WTC11 (cell line): ENCODE results near the gene LRRC8D. TPM values are rescaled to one million over a fixed set of nuclear protein-coding genes. Genes with fewer than 3 reads are reported as not detected.

Experiments used
- ATAC-seq: fragments of 200-7000 bp; cut with Tn5 transposase; 2 replicates; pipeline ENCODE4 v1.10.0; 2021; ENCODE audit warnings: mild to moderate bottlenecking, moderate library complexity
- CTCF ChIA-PET: fragments of 300-600 bp; sonication (Branson Sonifier 250); formaldehyde crosslinking; loops from one replicate; lab custom pipeline; 2021; ENCODE audit warnings: antibody characterized with exemption; lab: Charles Lee
- POLR2A ChIA-PET: fragments of 350-600 bp; sonication (Branson Sonifier 250); formaldehyde crosslinking; loops from one replicate; lab custom pipeline; 2021; ENCODE audit warnings: antibody characterized with exemption; lab: Charles Lee
- DNase-seq: peaks from one replicate; pipeline ENCODE4 v3.0.0; 2021; ENCODE audit warnings: low spot score
- H3K27ac Mint-ChIP-seq: 2 replicates; pipeline ENCODE4 v1.8.0; 2021; ENCODE audit warnings: mixed read lengths
- H3K27me3 Mint-ChIP-seq: 2 replicates; pipeline ENCODE4 v1.8.0; 2021; ENCODE audit warnings: low read depth, mild to moderate bottlenecking, moderate library complexity, mixed read lengths
- H3K36me3 Mint-ChIP-seq: 2 replicates; pipeline ENCODE4 v1.8.0; 2021; ENCODE audit warnings: mixed read lengths
- H3K4me1 Mint-ChIP-seq: 2 replicates; pipeline ENCODE4 v1.8.0; 2022; ENCODE audit warnings: mixed read lengths
- H3K4me3 Mint-ChIP-seq: 2 replicates; pipeline ENCODE4 v1.8.0; 2021; ENCODE audit warnings: mild to moderate bottlenecking, moderate library complexity, mixed read lengths
- H3K9me3 Mint-ChIP-seq: 2 replicates; pipeline ENCODE4 v1.8.0; 2021; ENCODE audit warnings: mixed read lengths
- GABPB1 ChIP-seq: sonication (generic); formaldehyde crosslinking; IDR thresholded peaks from 2 replicates; pipeline ENCODE4 v1.8.1; 2023; ENCODE audit warnings: mild to moderate bottlenecking, missing genetic modification reagents
- HMGA2 ChIP-seq: fragments of 250-450 bp; sonication (Bioruptor Pico); IDR thresholded peaks from 2 replicates; pipeline ENCODE4 v1.4.0; 2021; ENCODE audit warnings: mild to moderate bottlenecking, moderate library complexity
- HMGXB4 ChIP-seq: sonication (generic); formaldehyde crosslinking; IDR thresholded peaks from 2 replicates; pipeline ENCODE4 v1.8.1; 2023; ENCODE audit warnings: mild to moderate bottlenecking, moderate library complexity, missing genetic modification reagents
- MYBL2 ChIP-seq: sonication (generic); formaldehyde crosslinking; IDR thresholded peaks from 2 replicates; pipeline ENCODE4 v1.8.1; 2023; ENCODE audit warnings: mild to moderate bottlenecking, moderate library complexity, missing genetic modification reagents
- NFE2L1 ChIP-seq: sonication (generic); formaldehyde crosslinking; IDR thresholded peaks from 2 replicates; pipeline ENCODE4 v1.8.1; 2023; ENCODE audit warnings: missing genetic modification reagents
- ZNF121 ChIP-seq: sonication (generic); formaldehyde crosslinking; IDR thresholded peaks from 2 replicates; pipeline ENCODE4 v1.8.0; 2023; ENCODE audit warnings: missing genetic modification reagents
- ZNF396 ChIP-seq: fragments of 250-450 bp; sonication (Bioruptor Pico); IDR thresholded peaks from 2 replicates; pipeline ENCODE4 v1.8.0; 2021; ENCODE audit warnings: mild to moderate bottlenecking, moderate library complexity, borderline replicate concordance
- total RNA-seq: library from RNA; stranded (reverse); gene quantifications from 3 replicates; pipeline ENCODE4 v1.2.3, GENCODE V29; 2021
- TF ChIP-seq, protein P1 (sequence below): sonication (generic); formaldehyde crosslinking; IDR thresholded peaks from 2 replicates; pipeline ENCODE4 v1.8.1; 2023; ENCODE audit warnings: mild to moderate bottlenecking, missing genetic modification reagents, borderline replicate concordance

Gene LRRC8D
- total RNA-seq, 1 experiment from 2014 or later = 42.6 TPM

- TF ChIP-seq, protein P1, sequence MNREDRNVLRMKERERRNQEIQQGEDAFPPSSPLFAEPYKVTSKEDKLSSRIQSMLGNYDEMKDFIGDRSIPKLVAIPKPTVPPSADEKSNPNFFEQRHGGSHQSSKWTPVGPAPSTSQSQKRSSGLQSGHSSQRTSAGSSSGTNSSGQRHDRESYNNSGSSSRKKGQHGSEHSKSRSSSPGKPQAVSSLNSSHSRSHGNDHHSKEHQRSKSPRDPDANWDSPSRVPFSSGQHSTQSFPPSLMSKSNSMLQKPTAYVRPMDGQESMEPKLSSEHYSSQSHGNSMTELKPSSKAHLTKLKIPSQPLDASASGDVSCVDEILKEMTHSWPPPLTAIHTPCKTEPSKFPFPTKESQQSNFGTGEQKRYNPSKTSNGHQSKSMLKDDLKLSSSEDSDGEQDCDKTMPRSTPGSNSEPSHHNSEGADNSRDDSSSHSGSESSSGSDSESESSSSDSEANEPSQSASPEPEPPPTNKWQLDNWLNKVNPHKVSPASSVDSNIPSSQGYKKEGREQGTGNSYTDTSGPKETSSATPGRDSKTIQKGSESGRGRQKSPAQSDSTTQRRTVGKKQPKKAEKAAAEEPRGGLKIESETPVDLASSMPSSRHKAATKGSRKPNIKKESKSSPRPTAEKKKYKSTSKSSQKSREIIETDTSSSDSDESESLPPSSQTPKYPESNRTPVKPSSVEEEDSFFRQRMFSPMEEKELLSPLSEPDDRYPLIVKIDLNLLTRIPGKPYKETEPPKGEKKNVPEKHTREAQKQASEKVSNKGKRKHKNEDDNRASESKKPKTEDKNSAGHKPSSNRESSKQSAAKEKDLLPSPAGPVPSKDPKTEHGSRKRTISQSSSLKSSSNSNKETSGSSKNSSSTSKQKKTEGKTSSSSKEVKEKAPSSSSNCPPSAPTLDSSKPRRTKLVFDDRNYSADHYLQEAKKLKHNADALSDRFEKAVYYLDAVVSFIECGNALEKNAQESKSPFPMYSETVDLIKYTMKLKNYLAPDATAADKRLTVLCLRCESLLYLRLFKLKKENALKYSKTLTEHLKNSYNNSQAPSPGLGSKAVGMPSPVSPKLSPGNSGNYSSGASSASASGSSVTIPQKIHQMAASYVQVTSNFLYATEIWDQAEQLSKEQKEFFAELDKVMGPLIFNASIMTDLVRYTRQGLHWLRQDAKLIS (CRISPR knock-in tag) = 0 out of 2 replicates have a peak, but pooled peaks have one; percentile 59
- TF ChIP-seq MYBL2 (CRISPR knock-in tag) (peak; percentile 23; the same call in 1 of the 2 replicates), HMGXB4 (peak; percentile 37; the same call in 1 of the 2 replicates), NFE2L1 (CRISPR knock-in tag) (no peak), ZNF121 (CRISPR knock-in tag) (peak; percentile 85)
- Mint-ChIP-seq H3K4me1 (peaks cover 45% of the 10 kb centered on the region), H3K9me3 (no peaks in the 10 kb centered on the region), H3K36me3 (peaks cover 15% of the 10 kb centered on the region; the same call in 1 of the 2 replicates), H3K27me3 (peaks cover 6% of the 10 kb centered on the region), H3K27ac (peak overlapping the region; percentile 97), H3K4me3 (peak overlapping the region; percentile 90)
- POLR2A ChIA-PET = interaction anchor here (0.5 to 2.9 kb wide), 11 partner anchors 10 to 274 kb away, joined by 3 to 17 read pairs (median 6); no protein-coding TSS in a partner anchor
- DNase-seq (peak; percentile 72), ATAC-seq (peak; percentile 31)
- CTCF ChIA-PET = interaction anchor here (0.6 to 1.8 kb wide), 5 partner anchors 13 to 59 kb away, joined by 3 to 6 read pairs (median 5); no protein-coding TSS in a partner anchor
Observed at GRCh38 chr1:89821322-89822108, 683 bp downstream of the LRRC8D start.

GRCh38 chr1:89822109-89822962 is 1.5 kb downstream of the LRRC8D start:
- ChIA-PET POLR2A (interaction anchor here (1.1 to 2.9 kb wide), 7 partner anchors 10 to 110 kb away, joined by 3 to 17 read pairs (median 7); no protein-coding TSS in a partner anchor), CTCF (interaction anchor here (1.2 to 1.8 kb wide), 2 partner anchors 18 to 21 kb away, joined by 5 to 6 read pairs; no protein-coding TSS in a partner anchor)
- H3K4me1 Mint-ChIP-seq = peaks cover 45% of the 10 kb centered on the region
- TF ChIP-seq ZNF396 (CRISPR knock-in tag) = no peak
- peaks cover 19% of the 10 kb centered on the region; the same call in 1 of the 2 replicates for H3K36me3 Mint-ChIP-seq
- peak; percentile 47 for ATAC-seq
- peak; percentile 46 for DNase-seq
- H3K9me3 Mint-ChIP-seq = no peaks in the 10 kb centered on the region
- H3K27ac Mint-ChIP-seq = peak overlapping the region; percentile 97
- H3K27me3 Mint-ChIP-seq = peaks cover 6% of the 10 kb centered on the region
- H3K4me3 Mint-ChIP-seq = peak overlapping the region; percentile 90

GRCh38 chr1:89822999-89823628 is 2.3 kb downstream of the LRRC8D start:
- peaks cover 21% of the 10 kb centered on the region; the same call in 1 of the 2 replicates for H3K36me3 Mint-ChIP-seq
- TF ChIP-seq HMGA2 (CRISPR knock-in tag) = no peak
- TF ChIP-seq GABPB1 (CRISPR knock-in tag) = peak; percentile 96
- CTCF ChIA-PET = no interaction called here
- POLR2A ChIA-PET = no interaction called here
- DNase-seq (no peak), ATAC-seq (no peak)
- peak overlapping the region; percentile 90 for H3K4me3 Mint-ChIP-seq
- H3K9me3 Mint-ChIP-seq = no peaks in the 10 kb centered on the region
- peak overlapping the region; percentile 72; the same call in 1 of the 2 replicates for H3K27ac Mint-ChIP-seq
- peaks cover 6% of the 10 kb centered on the region for H3K27me3 Mint-ChIP-seq
- H3K4me1 Mint-ChIP-seq = peaks cover 45% of the 10 kb centered on the region
